GM13977 (cell line): ENCODE results near the gene EDN3.

Experiments
- DNase-seq: peaks from one replicate; pipeline ENCODE4 v3.0.0; 2012; ENCODE audit warnings: low spot score
- CTCF ChIP-seq: IDR thresholded peaks from 2 replicates; pipeline ENCODE4 v1.5.1; 2012; ENCODE audit warnings: mild to moderate bottlenecking, control low read depth; ENCODE audit not compliant: insufficient read depth; ENCODE audit errors: extremely low read depth, missing control alignments
- in situ Hi-C: fragments of 300-500 bp; cut with MboI; formaldehyde crosslinking; loops from one replicate; pipeline ENCODE4 v1.12.0; 2022; ENCODE audit warnings: low sequenced_read_pairs, low pct_unique_long_range_greater_than_20kb, mixed read lengths, inconsistent platforms; ENCODE audit not compliant: unreplicated experiment

Gene EDN3

GRCh38 chr20:59289994-59290393 is 10.4 kb upstream of the EDN3 start:
- TF ChIP-seq CTCF = no peak
- in situ Hi-C loops = no loop called here
- DNase-seq = no peak

- no peak for DNase-seq
- no peak for TF ChIP-seq CTCF
- in situ Hi-C loops = no loop called here
Observed at GRCh38 chr20:59291740-59292383, 8.5 kb upstream of the EDN3 start.

- TF ChIP-seq CTCF = no peak
- DNase-seq = no peak
- in situ Hi-C loops = no loop called here
Observed at GRCh38 chr20:59295531-59295930, 4.9 kb upstream of the EDN3 start.

- TF ChIP-seq CTCF = no peak
- in situ Hi-C loops = no loop called here
- no peak for DNase-seq
Observed at GRCh38 chr20:59297686-59298085, 2.7 kb upstream of the EDN3 start.

- in situ Hi-C loops = no loop called here
- TF ChIP-seq CTCF = no peak
- DNase-seq = no peak
Observed at GRCh38 chr20:59299945-59300332, 472 bp upstream of the EDN3 start.

GRCh38 chr20:59301343-59302007 is 1.1 kb downstream of the EDN3 start:
- DNase-seq = no peak
- TF ChIP-seq CTCF = no peak
- in situ Hi-C loops = no loop called here
